Caco-2 (cell line): ENCODE data around the gene KIF26B. TPM values are rescaled to one million over a fixed set of nuclear protein-coding genes. Genes with fewer than 3 reads are reported as not detected.

Source experiments
- BruUV-seq: library from RNA; stranded (reverse); fragments of 400-500 nt; replicated peaks from 2 replicates; lab custom pipeline; 2021; lab: Mats Ljungman, UMichigan
- CTCF ChIA-PET: fragments of 300-600 bp; sonication (Branson Sonifier 250); formaldehyde crosslinking; loops from one replicate; lab custom pipeline; 2022; ENCODE audit warnings: antibody characterized with exemption; lab: Charles Lee
- POLR2A ChIA-PET: fragments of 300-600 bp; sonication (Branson Sonifier 250); formaldehyde crosslinking; loops from one replicate; lab custom pipeline; 2022; ENCODE audit warnings: antibody characterized with exemption; lab: Charles Lee
- DNase-seq, 2 experiments: peaks; one replicate each; pipeline versions ENCODE4 v3.0.0 to v3.0.0-alpha.2; 2020 to 2022
- H3K27me3 ChIP-seq: replicated peaks from 2 replicates; pipeline ENCODE4 v1.6.0; 2011; ENCODE audit warnings: low read length; ENCODE audit not compliant: control insufficient read depth, insufficient read depth
- H3K36me3 ChIP-seq: 2 replicates; pipeline ENCODE4 v1.5.1; 2011; ENCODE audit warnings: low read length; ENCODE audit not compliant: control insufficient read depth, insufficient read depth
- H3K4me1 ChIP-seq: fragments of 250-450 bp; sonication (Bioruptor Pico); 2 replicates; pipeline ENCODE4 v1.5.1; 2020; ENCODE audit warnings: mild to moderate bottlenecking
- H3K4me3 ChIP-seq: 2 replicates; pipeline ENCODE4 v1.5.1; 2011; ENCODE audit warnings: low read depth, mild to moderate bottlenecking, control low read depth, low read length
- H3K9me3 ChIP-seq: fragments of 250-450 bp; sonication (Bioruptor Pico); 2 replicates; pipeline ENCODE4 v1.5.1; 2020; ENCODE audit warnings: mild to moderate bottlenecking, moderate library complexity
- H3K27ac Mint-ChIP-seq: one replicate; pipeline ENCODE4 v1.8.0; 2022; ENCODE audit warnings: mixed read lengths; ENCODE audit not compliant: unreplicated experiment
- H3K27me3 Mint-ChIP-seq: one replicate; pipeline ENCODE4 v1.8.0; 2022; ENCODE audit warnings: mixed read lengths; ENCODE audit not compliant: insufficient read depth, unreplicated experiment
- H3K36me3 Mint-ChIP-seq: one replicate; pipeline ENCODE4 v1.8.0; 2022; ENCODE audit warnings: mild to moderate bottlenecking, mixed read lengths; ENCODE audit not compliant: insufficient read depth, unreplicated experiment
- H3K4me1 Mint-ChIP-seq: one replicate; pipeline ENCODE4 v1.8.0; 2022; ENCODE audit warnings: low read depth, mixed read lengths; ENCODE audit not compliant: unreplicated experiment
- H3K4me3 Mint-ChIP-seq: one replicate; pipeline ENCODE4 v1.8.0; 2022; ENCODE audit warnings: mild to moderate bottlenecking, moderate library complexity, mixed read lengths; ENCODE audit not compliant: unreplicated experiment
- H3K9me3 Mint-ChIP-seq: one replicate; pipeline ENCODE4 v1.8.0; 2022; ENCODE audit warnings: mixed read lengths; ENCODE audit not compliant: unreplicated experiment
- intact Hi-C: fragments of 100-400 bp; cut with micrococcal nuclease; formaldehyde crosslinking; loops from one replicate; pipeline ENCODE4 v1.10.0; 2022; ENCODE audit not compliant: unreplicated experiment
- total RNA-seq: library from RNA; stranded (reverse); gene quantifications from 2 replicates; pipeline ENCODE4 v1.2.3, GENCODE V29; 2022
- TF ChIP-seq, protein P1 (sequence below), 2 experiments: fragments of 200-600 bp in 1 of 2; IDR thresholded peaks; 1 replicate in 1 of 2; 2 replicates in 1 of 2; pipeline versions ENCODE4 v1.5.1 to v1.8.0; 2011 to 2022; ENCODE audit warnings: antibody characterized with exemption in 1 of 2, control low read depth in 1 of 2, inconsistent platforms in 1 of 2, low read depth in 1 of 2, low read length in 1 of 2, mild to moderate bottlenecking in 1 of 2, moderate library complexity in 1 of 2; ENCODE audit not compliant: insufficient read depth in 1 of 2, severe bottlenecking in 1 of 2, unreplicated experiment in 1 of 2

The KIF26B gene
- total RNA-seq, 1 experiment from 2014 or later: 4.9 TPM

DNA sequence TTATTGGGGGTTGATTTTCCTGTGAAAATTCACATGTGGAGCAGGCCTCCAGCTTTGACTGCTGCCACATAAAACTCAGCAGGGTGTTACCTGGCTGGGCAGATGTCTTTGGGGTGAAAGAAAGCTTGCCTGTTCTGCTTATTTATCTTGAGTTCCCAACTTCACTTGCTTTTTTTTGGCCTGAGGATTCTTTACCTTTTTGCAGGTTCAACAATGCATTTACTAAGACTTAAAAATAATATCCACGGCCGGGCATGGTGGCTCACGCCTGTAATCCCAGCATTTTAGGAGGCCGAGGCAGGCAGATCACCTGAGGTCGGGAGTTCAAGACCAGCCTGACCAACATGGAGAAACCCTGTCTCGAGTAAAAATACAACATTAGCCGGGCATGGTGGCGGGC lies 509.1 kb downstream of the KIF26B start:
- intact Hi-C loops: no loop called here
- POLR2A ChIA-PET: no interaction called here
- no peak overlapping the region for H3K4me3 Mint-ChIP-seq
- no peaks in the 10 kb centered on the region for H3K36me3 Mint-ChIP-seq
- Histone ChIP-seq H3K4me3 (no peak overlapping the region), H3K36me3 (no peaks in the 10 kb centered on the region), H3K9me3 (no peaks in the 10 kb centered on the region), H3K27me3 (no peaks in the 10 kb centered on the region), H3K4me1 (no peaks in the 10 kb centered on the region)
- BruUV-seq: no TSS peak
- H3K9me3 Mint-ChIP-seq: no peaks in the 10 kb centered on the region
- CTCF ChIA-PET: no interaction called here
- H3K4me1 Mint-ChIP-seq: no peaks in the 10 kb centered on the region
- no peak overlapping the region for H3K27ac Mint-ChIP-seq
- TF ChIP-seq, protein P1, sequence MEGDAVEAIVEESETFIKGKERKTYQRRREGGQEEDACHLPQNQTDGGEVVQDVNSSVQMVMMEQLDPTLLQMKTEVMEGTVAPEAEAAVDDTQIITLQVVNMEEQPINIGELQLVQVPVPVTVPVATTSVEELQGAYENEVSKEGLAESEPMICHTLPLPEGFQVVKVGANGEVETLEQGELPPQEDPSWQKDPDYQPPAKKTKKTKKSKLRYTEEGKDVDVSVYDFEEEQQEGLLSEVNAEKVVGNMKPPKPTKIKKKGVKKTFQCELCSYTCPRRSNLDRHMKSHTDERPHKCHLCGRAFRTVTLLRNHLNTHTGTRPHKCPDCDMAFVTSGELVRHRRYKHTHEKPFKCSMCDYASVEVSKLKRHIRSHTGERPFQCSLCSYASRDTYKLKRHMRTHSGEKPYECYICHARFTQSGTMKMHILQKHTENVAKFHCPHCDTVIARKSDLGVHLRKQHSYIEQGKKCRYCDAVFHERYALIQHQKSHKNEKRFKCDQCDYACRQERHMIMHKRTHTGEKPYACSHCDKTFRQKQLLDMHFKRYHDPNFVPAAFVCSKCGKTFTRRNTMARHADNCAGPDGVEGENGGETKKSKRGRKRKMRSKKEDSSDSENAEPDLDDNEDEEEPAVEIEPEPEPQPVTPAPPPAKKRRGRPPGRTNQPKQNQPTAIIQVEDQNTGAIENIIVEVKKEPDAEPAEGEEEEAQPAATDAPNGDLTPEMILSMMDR (IDR thresholded peaks at IDR 0.05; ENCODE audit: insufficient read depth in 1 of 2, low read depth in 1 of 2, low read length in 1 of 2, severe bottlenecking in 1 of 2, unreplicated experiment in 1 of 2): no peak
- DNase-seq: no peak
- no peaks in the 10 kb centered on the region for H3K27me3 Mint-ChIP-seq

- ChIA-PET POLR2A (no interaction called here), CTCF (no interaction called here)
- TF ChIP-seq, protein P1 (IDR thresholded peaks at IDR 0.05; ENCODE audit: insufficient read depth in 1 of 2, low read depth in 1 of 2, low read length in 1 of 2, severe bottlenecking in 1 of 2, unreplicated experiment in 1 of 2): no peak
- H3K27me3 Mint-ChIP-seq: no peaks in the 10 kb centered on the region
- H3K27ac Mint-ChIP-seq: no peak overlapping the region
- DNase-seq: no peak
- no peak overlapping the region for H3K4me3 Mint-ChIP-seq
- no peaks in the 10 kb centered on the region for H3K9me3 ChIP-seq
- H3K27me3 ChIP-seq: no peaks in the 10 kb centered on the region
- H3K36me3 Mint-ChIP-seq: no peaks in the 10 kb centered on the region
- H3K36me3 ChIP-seq: no peaks in the 10 kb centered on the region
- intact Hi-C loops: no loop called here
- no peaks in the 10 kb centered on the region for H3K9me3 Mint-ChIP-seq
- BruUV-seq: no TSS peak
- H3K4me1 Mint-ChIP-seq: no peaks in the 10 kb centered on the region
- no peaks in the 10 kb centered on the region for H3K4me1 ChIP-seq
- H3K4me3 ChIP-seq: no peak overlapping the region
Measured at GRCh38 chr1:245666412-245666811, 511.6 kb downstream of the KIF26B start.

- H3K27ac Mint-ChIP-seq: no peak overlapping the region
Measured at GRCh38 chr1:245671349-245671748, 516.6 kb downstream of the KIF26B start.

More at GRCh38 chr1:245671349-245671748, 516.6 kb downstream of the KIF26B start:
- no peak for DNase-seq
- H3K27me3 Mint-ChIP-seq: no peaks in the 10 kb centered on the region
- ChIA-PET POLR2A (no interaction called here), CTCF (no interaction called here)
- H3K4me3 Mint-ChIP-seq: no peak overlapping the region
- Histone ChIP-seq H3K4me3 (no peak overlapping the region), H3K9me3 (no peaks in the 10 kb centered on the region), H3K36me3 (no peaks in the 10 kb centered on the region), H3K4me1 (no peaks in the 10 kb centered on the region), H3K27me3 (no peaks in the 10 kb centered on the region)
- TF ChIP-seq, protein P1 (IDR thresholded peaks at IDR 0.05; ENCODE audit: insufficient read depth in 1 of 2, low read depth in 1 of 2, low read length in 1 of 2, severe bottlenecking in 1 of 2, unreplicated experiment in 1 of 2): no peak
- H3K36me3 Mint-ChIP-seq: no peaks in the 10 kb centered on the region
- H3K9me3 Mint-ChIP-seq: no peaks in the 10 kb centered on the region
- intact Hi-C loops: no loop called here
- peaks cover 6% of the 10 kb centered on the region for H3K4me1 Mint-ChIP-seq
- BruUV-seq: no TSS peak
